Activated CD8-positive, alpha-beta memory T cell treated with anti-CD3 and anti-CD28 coated beads, Interleukin-2, amount 50 U/mL, for 1 hour (primary cell): ENCODE measurements around the gene INPP5A.

Experiments
- DNase-seq: peaks from one replicate; pipeline ENCODE4 v3.0.0-alpha.2; 2020; ENCODE audit errors: extremely low read depth

The INPP5A gene

DNA sequence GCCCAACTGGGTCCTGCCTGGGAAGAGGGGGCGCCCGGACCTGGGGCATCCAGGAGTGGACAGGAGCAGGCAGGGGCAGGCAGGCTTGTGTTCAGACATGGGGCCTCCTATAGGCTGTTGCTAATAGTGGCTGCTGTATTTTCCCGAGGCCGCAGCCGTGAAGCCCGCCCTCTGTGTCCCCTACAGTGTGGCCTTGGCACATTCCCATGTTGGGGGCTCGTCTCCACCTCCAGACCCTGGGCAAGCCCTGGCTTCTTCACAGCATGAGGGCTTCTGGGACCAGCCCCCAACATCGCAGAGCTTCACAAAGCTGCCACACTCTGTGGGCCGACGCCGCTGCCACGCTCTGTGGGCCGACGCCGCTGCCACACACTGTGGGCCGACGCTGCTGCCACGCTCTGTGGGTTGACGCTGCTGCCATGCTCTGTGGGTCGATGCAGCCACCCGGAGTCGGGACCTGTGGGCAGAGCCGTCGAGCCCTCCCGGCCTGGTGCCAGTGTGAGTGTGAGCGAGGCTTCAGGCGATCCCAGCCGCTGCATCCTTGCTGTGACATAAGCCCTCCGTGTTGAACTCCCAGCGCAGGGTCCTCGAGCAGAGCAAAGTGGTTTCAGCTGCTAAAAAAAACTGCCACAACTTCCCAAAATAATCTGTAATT is 109.0 kb downstream of the INPP5A start:
- no peak for DNase-seq

DNA sequence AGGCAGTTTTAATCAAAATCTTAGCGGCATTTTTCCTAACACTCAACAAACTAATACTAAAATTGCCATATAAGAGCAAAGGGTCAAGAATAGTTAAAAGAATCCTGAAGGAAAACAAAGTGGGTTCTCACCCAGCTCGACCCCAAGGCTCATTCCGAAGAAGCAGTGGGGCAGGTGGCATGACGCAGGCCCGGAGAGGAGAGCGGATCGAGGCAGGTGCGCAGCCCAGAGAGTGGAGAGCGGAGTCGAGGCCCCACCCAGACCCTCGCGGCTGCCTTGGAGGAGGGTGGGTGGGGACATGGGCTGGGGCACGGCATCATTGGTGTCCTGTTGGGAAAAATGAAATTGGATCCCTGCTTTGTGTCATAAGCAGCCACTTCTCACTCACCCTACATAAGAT is 109.8 kb downstream of the INPP5A start:
- DNase-seq = no peak

DNA sequence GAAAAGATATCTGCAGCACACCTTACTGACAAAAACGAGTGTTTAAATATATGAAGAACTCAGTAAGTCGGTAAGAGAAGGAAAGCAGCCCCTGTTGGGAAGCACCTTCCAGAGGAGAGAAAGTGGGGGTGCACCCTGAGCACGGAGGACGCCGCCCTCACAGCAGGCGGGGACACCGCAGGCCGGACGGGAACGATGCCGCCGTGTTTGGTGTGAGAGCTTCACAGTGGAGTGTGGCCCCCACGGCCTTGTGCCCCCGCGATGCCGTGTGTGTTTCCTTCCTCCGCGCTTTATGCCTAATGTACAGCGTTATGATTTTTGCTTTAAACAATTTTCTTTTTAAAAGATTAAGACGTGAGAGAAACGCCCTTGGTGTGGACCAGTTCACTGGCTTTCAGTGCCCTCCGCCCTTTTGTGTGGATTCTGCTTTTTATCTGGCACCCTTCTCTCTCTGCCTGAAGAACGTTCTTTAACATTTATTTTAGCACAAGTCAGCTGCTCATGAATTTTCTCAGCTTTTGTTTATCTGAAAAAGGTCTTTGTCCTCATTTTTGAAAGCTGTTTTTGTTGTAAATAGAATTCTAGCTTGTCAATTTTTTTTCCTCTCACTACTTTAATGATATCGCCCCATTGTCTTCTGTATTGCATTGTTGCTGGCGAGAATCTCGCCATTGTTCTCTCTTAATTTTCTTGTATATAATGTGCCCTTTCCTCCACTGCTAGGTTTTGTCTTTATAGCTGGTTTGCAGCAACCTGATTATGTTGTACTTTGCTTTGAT is 110.7 kb downstream of the INPP5A start:
- DNase-seq = no peak

DNA sequence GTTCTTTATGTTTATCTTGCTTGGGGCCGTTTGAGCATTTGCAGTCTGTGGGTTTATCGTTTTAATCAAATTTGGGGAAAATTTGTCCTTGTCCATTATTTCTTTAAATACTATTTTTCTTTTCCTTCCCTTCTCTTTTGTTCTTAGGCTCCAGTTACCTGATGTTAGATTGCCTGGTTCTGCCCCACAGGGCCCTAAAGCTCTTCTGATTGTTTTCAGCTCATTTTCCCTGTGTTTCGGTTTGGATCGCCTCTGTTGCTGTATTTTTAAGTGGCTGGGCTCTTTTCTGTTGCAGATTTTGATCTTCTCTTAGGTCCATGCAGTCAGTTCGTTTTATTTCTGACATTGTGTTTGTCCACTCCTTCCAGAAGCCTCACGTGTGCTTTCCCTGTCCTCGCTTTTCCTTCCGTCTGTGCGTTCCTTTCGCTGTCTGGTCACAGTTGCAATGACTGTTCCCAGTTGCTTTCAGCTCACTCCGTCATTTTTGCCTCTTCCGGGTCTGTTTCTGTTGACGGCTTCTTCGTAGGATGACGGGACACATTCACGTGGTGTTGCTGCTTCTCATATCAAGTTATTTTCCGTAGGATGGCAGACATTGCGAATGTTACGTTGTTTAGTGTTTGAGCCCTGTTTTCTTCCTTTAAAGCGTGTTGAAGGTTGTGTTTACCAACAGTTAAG is 111.4 kb downstream of the INPP5A start:
- no peak for DNase-seq

GRCh38 chr10:132649651-132650360 is 112.2 kb downstream of the INPP5A start:
- DNase-seq = no peak

DNA sequence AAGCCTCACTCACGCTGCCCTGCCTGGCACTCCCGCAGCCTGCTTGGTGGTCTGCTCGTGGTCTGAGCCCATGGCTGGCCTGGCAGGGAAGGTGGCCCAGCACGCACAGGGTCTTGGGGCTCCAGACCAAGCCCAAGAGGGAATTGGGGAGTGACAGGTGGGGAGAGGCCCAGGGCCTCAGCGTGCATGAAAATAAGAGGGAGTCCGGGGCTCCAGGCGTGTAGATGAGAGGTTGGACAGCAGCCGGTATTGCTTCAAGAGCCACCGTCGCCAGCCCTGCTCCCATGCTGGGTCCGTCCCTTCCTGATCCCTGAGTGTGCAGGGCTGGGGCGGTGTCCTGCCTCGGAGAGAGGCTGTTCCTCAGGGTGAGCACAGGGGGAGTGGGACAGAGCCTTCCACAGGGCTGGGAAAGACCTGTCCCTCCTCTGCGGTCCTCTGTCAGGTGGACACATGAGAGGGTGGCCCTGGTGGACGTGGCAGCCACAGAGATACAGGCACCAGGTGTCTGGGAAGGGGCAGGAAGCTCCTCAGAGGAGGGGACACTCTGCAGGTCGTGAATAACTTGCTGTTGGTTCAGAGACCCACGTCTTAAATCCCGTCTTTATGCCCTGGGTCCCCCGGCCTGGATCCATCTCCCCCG is 113.1 kb downstream of the INPP5A start:
- no peak for DNase-seq

DNA sequence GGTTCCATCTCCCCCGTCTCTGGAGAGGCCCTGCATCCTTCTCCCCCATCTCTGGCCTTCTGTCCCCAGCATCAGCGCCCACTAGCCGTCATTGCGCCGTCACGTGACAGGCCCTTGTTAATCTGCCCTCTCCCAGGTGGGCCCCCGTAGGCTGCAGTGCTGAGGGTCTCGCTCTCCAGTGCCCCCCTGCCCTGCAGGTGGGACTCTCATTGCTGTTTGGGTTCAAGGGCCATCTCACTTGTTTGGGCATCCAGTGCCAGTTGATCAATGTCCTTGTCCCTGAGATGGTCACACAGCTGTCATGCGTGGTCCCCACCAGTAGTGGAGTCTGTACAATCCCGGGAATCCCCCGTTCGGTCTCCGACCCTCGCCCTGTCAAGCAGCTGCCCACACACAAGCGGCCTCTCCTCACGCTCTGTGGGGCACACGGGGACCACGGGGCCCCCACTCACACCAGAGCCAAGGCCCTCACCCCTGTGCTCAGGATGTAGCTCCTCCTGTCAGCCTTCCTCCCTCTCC is 114.0 kb downstream of the INPP5A start:
- DNase-seq = no peak

GRCh38 chr10:132652446-132652845 is 114.9 kb downstream of the INPP5A start:
- DNase-seq = no peak

DNA sequence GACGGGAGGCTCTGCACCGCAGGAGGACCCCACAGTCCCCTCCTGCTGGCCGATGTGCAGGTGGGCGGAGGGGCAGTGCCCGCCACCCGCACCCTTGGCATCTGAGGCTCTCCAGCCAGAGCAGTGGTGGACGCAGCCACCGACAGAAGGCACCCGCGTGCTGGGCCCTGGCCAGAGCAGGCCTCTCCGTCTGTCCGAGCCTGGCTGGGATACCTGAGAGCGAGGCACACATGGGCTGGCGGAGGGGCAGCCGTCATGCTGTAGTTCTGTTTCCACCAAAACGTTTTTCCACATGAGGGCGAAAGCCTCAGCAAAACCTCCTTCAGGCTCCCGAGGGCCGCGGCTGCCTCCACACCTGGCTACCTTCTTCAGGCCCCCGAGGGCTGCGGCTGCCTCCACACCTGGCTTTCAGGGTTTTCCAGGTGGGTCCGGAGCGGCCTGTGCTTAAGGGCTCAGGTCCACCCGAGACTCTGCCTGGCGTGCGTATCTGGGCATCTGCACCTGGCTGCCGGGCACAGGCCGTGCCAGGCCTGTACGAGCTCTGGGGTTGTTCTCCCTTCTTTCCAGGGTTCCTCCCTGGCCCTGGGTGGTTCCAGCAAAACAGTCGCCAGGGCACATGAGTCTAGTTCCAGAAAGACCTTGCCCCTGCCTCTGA is 115.5 kb downstream of the INPP5A start:
- DNase-seq = no peak

DNA sequence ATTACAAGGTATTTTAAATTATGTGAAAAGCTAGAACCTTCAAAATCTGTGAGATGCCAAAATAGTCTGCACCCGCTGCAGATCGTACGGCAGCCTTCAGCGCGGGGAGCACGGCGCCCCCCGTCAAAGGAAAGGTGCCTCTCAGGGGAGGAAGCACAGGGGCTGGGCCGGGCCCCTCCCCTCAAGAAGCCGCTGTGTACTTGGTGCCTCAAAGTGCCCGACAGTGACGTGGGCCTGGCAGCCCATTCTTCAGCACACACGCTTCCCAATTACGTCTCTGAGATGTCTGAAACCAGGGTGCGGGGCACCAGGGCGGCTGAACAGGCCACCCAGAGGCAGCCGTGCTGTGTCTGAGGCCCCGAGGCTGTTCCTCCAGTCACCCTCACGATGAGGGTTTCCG is 116.1 kb downstream of the INPP5A start:
- DNase-seq = no peak

DNA sequence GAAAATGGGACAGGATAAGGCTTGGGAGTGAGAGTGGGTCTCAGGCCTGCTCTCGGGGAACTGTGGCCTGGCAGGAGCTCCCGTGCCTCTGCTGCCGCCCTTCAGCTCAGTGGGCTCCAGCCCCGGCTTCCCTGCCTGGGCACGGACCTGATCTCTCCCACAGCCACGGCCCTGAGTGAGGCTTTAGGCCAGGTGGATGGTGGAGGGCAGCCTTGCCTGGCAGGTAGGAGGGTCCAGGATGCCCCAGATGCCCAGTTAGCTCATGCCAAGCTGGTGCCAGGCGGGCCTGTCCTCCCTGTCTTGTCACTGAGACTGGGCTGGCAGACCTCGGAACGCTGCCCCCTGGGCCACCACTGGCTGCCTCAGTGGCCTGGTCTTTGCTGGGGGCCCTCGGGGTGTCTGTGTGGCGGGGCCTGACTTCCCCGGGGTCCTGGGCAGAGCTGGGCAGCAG is 116.6 kb downstream of the INPP5A start:
- no peak for DNase-seq

DNA sequence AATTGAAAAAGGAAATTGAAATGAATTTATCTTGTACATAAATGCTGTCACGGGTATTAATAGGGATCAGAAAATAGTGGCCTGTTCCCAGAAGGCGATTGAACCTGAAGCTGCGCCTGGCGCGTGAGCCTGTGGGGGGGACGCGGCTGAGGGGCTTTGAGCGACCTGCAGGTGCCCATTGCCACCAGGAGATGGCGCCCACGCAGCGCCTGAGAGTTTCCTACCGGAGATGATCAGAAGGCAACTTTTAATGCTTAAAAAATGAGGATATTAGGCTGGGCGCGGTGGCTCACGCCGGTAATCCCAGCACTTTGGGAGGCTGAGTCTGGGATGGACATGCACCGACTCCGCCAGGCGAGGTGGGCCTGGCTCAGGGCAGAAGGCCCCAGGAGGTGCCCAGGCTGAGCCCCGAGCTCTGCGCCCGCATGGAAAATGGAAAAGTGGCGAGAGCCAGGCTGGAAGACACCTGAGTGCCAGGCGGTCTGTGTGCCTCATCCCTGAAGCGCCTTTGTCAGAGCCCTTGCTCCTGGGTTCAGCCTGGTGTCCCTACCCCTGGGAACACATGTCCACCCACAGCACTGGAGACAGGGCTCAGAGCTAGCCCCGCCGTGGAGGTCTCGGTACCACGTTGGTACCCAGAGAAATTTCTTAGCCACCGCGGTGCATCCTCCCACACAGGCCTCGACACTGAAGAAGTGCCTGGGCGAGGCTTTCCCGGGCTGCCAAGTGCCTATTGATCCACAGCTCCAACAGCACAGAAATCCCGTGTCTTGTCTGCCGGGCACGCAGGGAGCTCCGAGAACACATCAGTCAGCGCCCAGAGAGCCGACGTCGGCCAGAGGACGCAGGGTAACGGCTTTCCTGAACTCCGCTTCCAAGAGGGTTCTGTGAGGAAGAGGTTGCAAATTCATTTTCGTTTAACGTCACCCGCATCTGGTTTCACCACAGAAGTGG is 117.4 kb downstream of the INPP5A start:
- DNase-seq = no peak

DNA sequence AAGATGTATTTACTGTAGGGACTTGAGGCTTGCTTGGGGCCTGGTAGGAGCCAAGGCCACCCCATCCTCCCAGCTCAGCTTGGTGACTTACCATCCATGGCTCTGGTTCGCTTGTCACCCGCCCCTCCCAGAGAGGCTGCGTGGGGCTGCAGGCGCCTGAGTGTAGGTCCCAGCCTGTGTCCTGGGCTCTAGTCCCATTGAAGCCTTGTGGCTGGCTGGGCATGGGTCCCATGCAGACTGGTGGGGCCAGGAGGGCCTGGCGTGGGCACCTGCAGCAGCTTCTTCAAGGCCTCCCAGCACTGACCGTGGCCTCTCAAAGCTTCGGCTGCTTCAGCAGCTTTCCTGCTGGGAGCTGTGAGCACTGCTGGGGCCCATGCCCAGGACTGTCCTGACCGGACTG is 118.1 kb downstream of the INPP5A start:
- DNase-seq = no peak

GRCh38 chr10:132656283-132657126 is 118.9 kb downstream of the INPP5A start:
- no peak for DNase-seq

GRCh38 chr10:132657127-132657706 is 119.6 kb downstream of the INPP5A start:
- DNase-seq = no peak

GRCh38 chr10:132657748-132658147 is 120.2 kb downstream of the INPP5A start:
- no peak for DNase-seq

DNA sequence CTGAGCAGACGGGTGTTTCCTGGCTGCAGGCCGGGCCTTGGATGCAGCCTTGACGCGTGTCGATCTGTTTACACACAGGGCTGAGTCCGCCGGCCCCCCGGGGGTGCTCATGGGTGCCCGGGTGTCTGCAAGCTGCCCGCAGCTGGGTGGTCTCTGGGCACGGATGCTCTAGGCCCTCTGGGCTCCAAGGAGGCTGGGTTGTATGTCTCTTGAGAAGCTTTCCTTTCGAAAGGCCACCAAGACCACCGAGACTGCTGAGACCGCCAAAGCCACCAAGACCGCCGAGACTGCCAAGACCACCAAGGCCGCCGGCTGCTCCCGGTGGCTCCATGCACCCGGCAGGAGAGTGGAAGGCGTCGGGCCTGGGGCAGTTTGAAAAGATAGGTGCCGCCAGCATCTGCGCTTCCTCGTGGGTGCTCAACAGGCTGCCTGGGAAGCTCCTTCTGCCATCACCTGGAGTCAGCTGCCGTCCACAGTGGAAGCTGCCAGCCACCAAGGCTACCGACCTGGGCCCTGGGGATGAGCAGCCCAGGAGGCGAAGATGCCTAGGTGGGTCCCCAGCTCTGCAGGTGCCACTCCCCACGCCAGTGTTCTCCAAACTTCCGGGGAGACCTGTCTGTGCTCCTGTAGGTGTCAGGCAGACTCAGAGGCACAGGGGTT is 121.1 kb downstream of the INPP5A start:
- DNase-seq = no peak
